ENCODE measurements around the gene MYH9. TPM values are rescaled to one million over a fixed set of nuclear protein-coding genes. Genes with fewer than 3 reads are reported as not detected.

The MYH9 gene
- total RNA-seq, 2 donors from 2014 or later: 294 to 323 TPM

GRCh38 chr22:36298601-36299000 lies 89.2 kb downstream of the MYH9 start:
- intact Hi-C loops (cut with DNase I): no loop called here
- Histone ChIP-seq H3K27ac (no peak overlapping the region), H3K4me3 (no peak overlapping the region), H3K4me1 (no peaks in the 10 kb centered on the region), H3K27me3 (no peaks in the 10 kb centered on the region), H3K9me3 (no peaks in the 10 kb centered on the region), H3K36me3 (replicated peaks in 1 of 2; ENCODE audit: insufficient read depth in 1 of 2, low read depth in 2 of 2) (peaks cover 68 to 95% of the 10 kb centered on the region in 2 donors)
- ATAC-seq (no peak), DNase-seq (no peak)
- no peak for TF ChIP-seq POLR2A (IDR thresholded peaks at IDR 0.05)
- no peak for TF ChIP-seq CTCF (IDR thresholded peaks at IDR 0.05)
- WGBS, 2 donors: 94% methylated on average over 8 to 13 of the region's 13 CpGs

- Histone ChIP-seq H3K27ac (no peak overlapping the region), H3K9me3 (no peaks in the 10 kb centered on the region), H3K27me3 (no peaks in the 10 kb centered on the region), H3K4me3 (no peak overlapping the region), H3K4me1 (no peaks in the 10 kb centered on the region), H3K36me3 (replicated peaks in 1 of 2; ENCODE audit: insufficient read depth in 1 of 2, low read depth in 2 of 2) (peaks cover 71 to 97% of the 10 kb centered on the region in 2 donors)
- TF ChIP-seq POLR2A (IDR thresholded peaks at IDR 0.05) (no peak), CTCF (IDR thresholded peaks at IDR 0.05) (no peak)
- ATAC-seq: no peak
- WGBS, 2 donors: 85 to 87% methylated on average over 7 to 8 of the region's 8 CpGs
- no peak for DNase-seq
- intact Hi-C loops (cut with DNase I): no loop called here
These were observed 89.6 kb downstream of the MYH9 start for GRCh38 chr22:36298118-36298517.

- Histone ChIP-seq H3K27me3 (no peaks in the 10 kb centered on the region), H3K27ac (no peak overlapping the region), H3K4me3 (no peak overlapping the region), H3K4me1 (no peaks in the 10 kb centered on the region), H3K9me3 (no peaks in the 10 kb centered on the region), H3K36me3 (replicated peaks in 1 of 2; ENCODE audit: insufficient read depth in 1 of 2, low read depth in 2 of 2) (peaks cover 77 to 97% of the 10 kb centered on the region in 2 donors)
- intact Hi-C loops (cut with DNase I): no loop called here
- no peak for ATAC-seq
- DNase-seq: no peak
- 86 to 88% methylated on average over 19 of the region's 19 CpGs for WGBS, 2 donors
- no peak for TF ChIP-seq CTCF (IDR thresholded peaks at IDR 0.05)
- no peak for TF ChIP-seq POLR2A (IDR thresholded peaks at IDR 0.05)
These were observed 90.2 kb downstream of the MYH9 start for GRCh38 chr22:36297568-36297967.

- no peak for TF ChIP-seq CTCF (IDR thresholded peaks at IDR 0.05)
- no peak for TF ChIP-seq POLR2A (IDR thresholded peaks at IDR 0.05)
- no peak overlapping the region for H3K4me3 ChIP-seq
- 91 to 100% methylated on average over 3 to 15 of the region's 15 CpGs for WGBS, 2 donors
- H3K4me1 ChIP-seq: no peaks in the 10 kb centered on the region
- no peak for DNase-seq
- H3K9me3 ChIP-seq: no peaks in the 10 kb centered on the region
- no peaks in the 10 kb centered on the region for H3K27me3 ChIP-seq
- intact Hi-C loops (cut with DNase I): no loop called here
- no peak overlapping the region for H3K27ac ChIP-seq
- ATAC-seq: no peak
- H3K36me3 ChIP-seq (replicated peaks in 1 of 2; ENCODE audit: insufficient read depth in 1 of 2, low read depth in 2 of 2): peaks cover 81 to 96% of the 10 kb centered on the region in 2 donors
These were observed 91.1 kb downstream of the MYH9 start for GRCh38 chr22:36296690-36297089.

GRCh38 chr22:36295247-36295646 lies 92.5 kb downstream of the MYH9 start:
- ATAC-seq: no peak
- H3K9me3 ChIP-seq: no peaks in the 10 kb centered on the region
- TF ChIP-seq CTCF (IDR thresholded peaks at IDR 0.05): no peak
- no peak for TF ChIP-seq POLR2A (IDR thresholded peaks at IDR 0.05)
- DNase-seq: no peak
- H3K4me1 ChIP-seq: no peaks in the 10 kb centered on the region
- no peak overlapping the region for H3K4me3 ChIP-seq
- intact Hi-C loops (cut with DNase I): no loop called here
- WGBS, 2 donors: 86 to 94% methylated on average over 4 to 7 of the region's 7 CpGs
- H3K27me3 ChIP-seq: no peaks in the 10 kb centered on the region
- H3K36me3 ChIP-seq (replicated peaks in 1 of 2; ENCODE audit: insufficient read depth in 1 of 2, low read depth in 2 of 2): peaks cover 75 to 84% of the 10 kb centered on the region in 2 donors
- no peak overlapping the region for H3K27ac ChIP-seq
